ENCODE measurements around the gene IL17RE. TPM values are rescaled to one million over a fixed set of nuclear protein-coding genes. Genes with fewer than 3 reads are reported as not detected.

The IL17RE gene
- total and polyA plus RNA-seq, 2 experiments from 2014 or later: 1.1 to 3.4 TPM

DNA sequence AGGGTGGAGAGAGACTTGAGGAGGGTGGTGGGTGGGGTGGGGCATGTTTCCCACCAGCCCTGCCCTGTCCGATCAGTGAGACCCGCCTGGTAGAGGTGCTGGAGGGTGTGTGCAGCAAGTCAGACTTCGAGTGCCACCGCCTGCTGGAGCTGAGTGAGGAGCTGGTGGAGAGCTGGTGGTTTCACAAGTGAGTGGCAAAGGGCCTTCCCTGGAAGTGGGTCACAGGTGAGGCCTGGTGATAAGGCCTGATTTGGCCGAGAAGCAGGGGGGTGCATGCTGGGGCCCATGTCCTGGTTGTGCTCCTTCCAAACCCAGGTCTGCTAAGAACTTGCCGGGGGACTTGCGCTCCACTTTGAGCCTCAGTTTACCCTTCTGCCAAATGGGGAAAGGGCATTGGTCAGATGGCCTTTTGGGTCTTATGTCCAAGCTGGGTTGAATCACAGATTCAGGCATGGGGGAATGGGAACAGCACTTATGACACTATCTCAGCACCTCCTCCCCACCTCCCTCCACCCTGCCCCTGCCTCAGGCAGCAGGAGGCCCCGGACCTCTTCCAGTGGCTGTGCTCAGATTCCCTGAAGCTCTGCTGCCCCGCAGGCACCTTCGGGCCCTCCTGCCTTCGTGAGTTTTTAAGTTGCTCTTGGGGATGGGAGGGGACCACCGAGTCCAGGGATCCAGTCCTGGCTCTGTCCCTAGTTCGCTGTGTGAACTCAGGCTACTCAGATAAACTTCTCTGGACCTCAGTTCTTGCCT, 35.0 kb downstream of the IL17RE start:
- no peaks in the 10 kb centered on the region for H4K20me1 ChIP-seq (replicated peaks; ENCODE audit: insufficient read depth)
- Mint-ChIP-seq H3K9me3 (no peaks in the 10 kb centered on the region), H3K27me3 (ENCODE audit: insufficient read depth, low read depth, poor library complexity) (peaks cover 7% of the 10 kb centered on the region), H3K4me3 (no peak overlapping the region), H3K4me1 (peaks cover 8% of the 10 kb centered on the region), H3K27ac (no peak overlapping the region), H3K36me3 (ENCODE audit: low read depth) (peaks cover 18% of the 10 kb centered on the region)
- H3K9me2 ChIP-seq (ENCODE audit: insufficient read depth): no peaks in the 10 kb centered on the region
- DNase-seq (ENCODE audit: low spot score) (no peak), ATAC-seq (no peak)
- H3K4me1 ChIP-seq (ENCODE audit: insufficient read depth): peaks cover 5% of the 10 kb centered on the region; the same call in 1 of the 2 replicates
- H3K36me3 ChIP-seq (ENCODE audit: insufficient read depth): peaks cover 6% of the 10 kb centered on the region; the same call in 1 of the 2 replicates
- no peak overlapping the region for H3K4me3 ChIP-seq
- H2AFZ ChIP-seq: no peak overlapping the region
- TF ChIP-seq ZNF331 (CRISPR knock-in tag; IDR thresholded peaks at IDR 0.05; ENCODE audit: low read depth) (no peak), CTCF (conservative IDR thresholded peaks at IDR 0.05; ENCODE audit: low read depth in 2 of 2) (no peak), REST (IDR thresholded peaks at IDR 0.05; ENCODE audit: unreplicated experiment) (no peak), POLR2AphosphoS5 (IDR thresholded peaks at IDR 0.05; ENCODE audit: low read depth) (no peak), EZH2phosphoT487 (IDR thresholded peaks at IDR 0.05; ENCODE audit: unreplicated experiment) (no peak), CREB1 (CRISPR knock-in tag; IDR thresholded peaks at IDR 0.05; ENCODE audit: low read depth) (no peak)
- H3K79me2 ChIP-seq (replicated peaks; ENCODE audit: insufficient read depth): no peaks in the 10 kb centered on the region; the same call in 1 of the 2 replicates
- H3K27ac ChIP-seq (ENCODE audit: low read depth): no peak overlapping the region
- no peaks in the 10 kb centered on the region for H3K27me3 ChIP-seq (ENCODE audit: insufficient read depth)
- H3F3A ChIP-seq (replicated peaks; ENCODE audit: low read depth): no peaks in the 10 kb centered on the region
- H3K4me2 ChIP-seq: no peak overlapping the region

DNA sequence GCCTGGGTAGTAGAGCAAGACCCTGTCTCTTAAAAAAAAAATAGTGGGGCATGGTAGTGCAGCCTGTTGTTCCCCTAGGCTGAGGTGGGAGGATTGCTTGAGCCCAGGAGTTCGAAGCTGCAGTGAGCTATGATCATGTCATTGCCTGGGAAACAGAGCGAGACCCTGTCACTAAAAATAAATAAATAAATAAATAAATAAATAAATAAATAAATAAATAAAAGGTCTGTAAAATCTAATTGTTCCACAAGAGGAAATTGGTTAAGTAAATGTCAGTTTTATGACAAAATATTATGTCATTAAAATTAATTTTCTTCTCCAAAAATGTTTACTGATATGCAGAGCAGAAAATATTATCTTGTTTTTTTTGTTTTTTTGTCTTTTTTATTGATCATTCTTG, 36.3 kb downstream of the IL17RE start:
- no peak for ATAC-seq
- Mint-ChIP-seq H3K27me3 (ENCODE audit: insufficient read depth, low read depth, poor library complexity) (peaks cover 4% of the 10 kb centered on the region), H3K4me3 (no peak overlapping the region)
- no peak for TF ChIP-seq EZH2phosphoT487 (IDR thresholded peaks at IDR 0.05; ENCODE audit: unreplicated experiment)
- TF ChIP-seq NANOG (IDR thresholded peaks at IDR 0.05; ENCODE audit: borderline replicate concordance): no peak
- no peak for TF ChIP-seq POLR2AphosphoS5 (IDR thresholded peaks at IDR 0.05; ENCODE audit: low read depth)
- no peak for TF ChIP-seq EZH2 (IDR thresholded peaks at IDR 0.05; ENCODE audit: low read depth, unreplicated experiment)
- TF ChIP-seq, protein P1, sequence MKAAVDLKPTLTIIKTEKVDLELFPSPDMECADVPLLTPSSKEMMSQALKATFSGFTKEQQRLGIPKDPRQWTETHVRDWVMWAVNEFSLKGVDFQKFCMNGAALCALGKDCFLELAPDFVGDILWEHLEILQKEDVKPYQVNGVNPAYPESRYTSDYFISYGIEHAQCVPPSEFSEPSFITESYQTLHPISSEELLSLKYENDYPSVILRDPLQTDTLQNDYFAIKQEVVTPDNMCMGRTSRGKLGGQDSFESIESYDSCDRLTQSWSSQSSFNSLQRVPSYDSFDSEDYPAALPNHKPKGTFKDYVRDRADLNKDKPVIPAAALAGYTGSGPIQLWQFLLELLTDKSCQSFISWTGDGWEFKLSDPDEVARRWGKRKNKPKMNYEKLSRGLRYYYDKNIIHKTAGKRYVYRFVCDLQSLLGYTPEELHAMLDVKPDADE (IDR thresholded peaks at IDR 0.05): no peak

More for the DNA sequence above, 36.3 kb downstream of the IL17RE start:
- Histone ChIP-seq H3K79me2 (replicated peaks; ENCODE audit: insufficient read depth) (no peaks in the 10 kb centered on the region; the same call in 1 of the 2 replicates), H3K36me3 (ENCODE audit: insufficient read depth) (peaks cover 6% of the 10 kb centered on the region; the same call in 1 of the 2 replicates), H3K4me1 (ENCODE audit: insufficient read depth) (peaks cover 5% of the 10 kb centered on the region; the same call in 1 of the 2 replicates), H4K20me1 (replicated peaks; ENCODE audit: insufficient read depth) (no peaks in the 10 kb centered on the region), H3F3A (replicated peaks; ENCODE audit: low read depth) (no peaks in the 10 kb centered on the region), H3K4me2 (no peak overlapping the region), H3K9me2 (ENCODE audit: insufficient read depth) (no peaks in the 10 kb centered on the region), H3K27ac (ENCODE audit: low read depth) (no peak overlapping the region), H3K27me3 (ENCODE audit: insufficient read depth) (no peaks in the 10 kb centered on the region), H3K4me3 (no peak overlapping the region), H2AFZ (no peak overlapping the region)
- peaks cover 18% of the 10 kb centered on the region for H3K36me3 Mint-ChIP-seq (ENCODE audit: low read depth)
- no peak overlapping the region for H3K27ac Mint-ChIP-seq
- peaks cover 8% of the 10 kb centered on the region for H3K4me1 Mint-ChIP-seq
- no peak for DNase-seq (ENCODE audit: low spot score)
- H3K9me3 Mint-ChIP-seq: no peaks in the 10 kb centered on the region
